SH-SY5Y (cell line): ENCODE measurements around the gene RNASE1.

Experiments used
- GATA2 ChIP-seq: IDR thresholded peaks from 2 replicates; pipeline ENCODE4 v1.6.1; 2011; ENCODE audit warnings: mild to moderate bottlenecking, low read depth, low read length
- GATA3 ChIP-seq: IDR thresholded peaks from 2 replicates; pipeline ENCODE4 v1.6.1; 2011; ENCODE audit warnings: low read depth, mild to moderate bottlenecking, low read length, moderate library complexity

DNA sequence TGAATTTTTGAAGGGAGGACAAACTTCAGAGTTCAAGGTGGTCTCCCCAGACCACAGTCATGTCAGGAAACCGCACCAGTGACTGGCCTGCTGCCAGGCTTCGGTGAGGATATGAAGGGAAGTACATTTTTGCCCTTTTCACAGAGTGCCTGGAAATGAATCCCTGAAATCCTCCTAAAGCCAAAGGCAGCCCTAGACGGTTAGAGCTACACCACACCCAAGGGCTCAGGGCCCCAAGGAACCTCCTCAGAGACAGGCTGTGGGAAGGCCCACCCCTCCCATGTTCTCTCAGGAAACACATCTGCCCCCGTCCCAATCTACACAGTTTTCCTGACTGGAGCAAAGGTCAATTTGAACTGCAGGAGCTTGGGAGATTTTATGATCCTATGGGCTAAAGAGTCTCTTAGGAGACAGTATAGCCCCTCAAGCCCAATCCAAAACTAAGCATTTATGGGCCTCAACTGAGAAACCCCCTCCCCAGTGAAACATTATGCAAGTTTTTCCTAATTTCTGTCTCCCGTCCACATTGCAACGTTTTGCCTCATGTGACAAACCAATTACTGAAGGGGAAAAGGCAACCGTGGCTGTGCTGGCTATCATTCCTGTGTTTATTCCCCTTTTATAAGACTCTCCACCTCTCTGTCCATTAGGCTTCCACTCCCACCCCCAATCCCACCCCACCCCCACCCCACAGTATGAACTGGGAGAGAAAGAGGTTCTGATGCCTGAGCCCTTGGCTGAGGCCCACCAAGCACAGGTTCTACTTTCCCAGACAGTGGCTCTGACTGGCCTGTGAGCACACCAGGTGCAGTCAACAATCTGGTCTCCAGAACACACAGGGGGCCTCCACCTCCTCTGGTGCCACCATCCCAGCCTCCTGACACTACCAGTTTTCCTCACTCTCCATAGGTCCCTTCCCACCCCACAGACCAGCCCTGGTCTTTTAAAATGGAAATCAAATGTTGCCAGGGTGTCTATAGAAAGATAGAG lies 9.6 kb upstream of the RNASE1 start:
- no peak for TF ChIP-seq GATA2
- TF ChIP-seq GATA3: no peak
